ENCODE measurements around the gene DYDC2. TPM values are rescaled to one million over a fixed set of nuclear protein-coding genes. Genes with fewer than 3 reads are reported as not detected.

Gene DYDC2
- total and polyA plus RNA-seq, 4 experiments from 2014 or later = not detected

DNA sequence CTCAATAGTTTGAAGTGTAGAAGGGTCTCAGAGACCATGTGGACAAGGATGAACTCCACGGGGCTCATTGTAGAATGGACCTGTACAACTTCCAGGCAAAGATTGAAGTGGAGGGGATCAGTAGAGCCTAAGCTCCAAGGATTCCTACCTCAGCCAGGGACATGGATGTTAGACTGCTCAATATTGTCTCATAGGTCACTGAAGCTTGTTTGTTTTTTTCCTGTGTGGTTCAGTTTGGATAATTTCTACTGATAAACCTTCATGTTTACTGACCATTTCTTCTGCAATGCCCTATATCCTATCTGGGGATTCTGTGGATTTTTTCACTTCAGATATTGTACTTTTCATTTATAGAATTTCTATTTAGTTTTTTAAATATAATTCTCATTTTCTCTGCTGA is 8.9 kb downstream of the DYDC2 start:
- H3K27me3 ChIP-seq (ENCODE audit: insufficient read depth, low read length) = no peaks in the 10 kb centered on the region
- peaks cover 0 to 37% (median 25%) of the 10 kb centered on the region in 8 donors for H3K9me3 Mint-ChIP-seq
- H3K27ac ChIP-seq (ENCODE audit: low read depth, low read length) = no peak overlapping the region
- peaks cover 0 to 9% of the 10 kb centered on the region in 2 donors for H3K9me3 ChIP-seq (ENCODE audit: control insufficient read depth in 1 of 2, low read length in 2 of 2)
- intact Hi-C loops (cut with micrococcal nuclease) = no loop called here
- H3K4me3 Mint-ChIP-seq = no peak overlapping the region
- no peaks in the 10 kb centered on the region for H3K4me1 Mint-ChIP-seq
- no peaks in the 10 kb centered on the region for H3K36me3 ChIP-seq (ENCODE audit: insufficient read depth, low read length)
- no peak for DNase-seq
- ChIA-PET POLR2A (ENCODE audit: partially characterized antibody) (no interaction called here), CTCF (ENCODE audit: partially characterized antibody) (interaction anchor here (0.9 kb wide), 1 partner anchor 12 kb away, joined by 4 read pairs; no protein-coding TSS in a partner anchor)
- H3K27ac Mint-ChIP-seq = no peak overlapping the region
- H3K36me3 Mint-ChIP-seq = peaks cover 4 to 7% of the 10 kb centered on the region in 2 donors
- peaks cover 9 to 13% of the 10 kb centered on the region in 2 donors for H3K27me3 Mint-ChIP-seq
- no peak overlapping the region for H3K4me3 ChIP-seq (ENCODE audit: low read length in 2 of 2)
- H3K4me1 ChIP-seq (ENCODE audit: insufficient read depth, low read length) = no peaks in the 10 kb centered on the region

DNA sequence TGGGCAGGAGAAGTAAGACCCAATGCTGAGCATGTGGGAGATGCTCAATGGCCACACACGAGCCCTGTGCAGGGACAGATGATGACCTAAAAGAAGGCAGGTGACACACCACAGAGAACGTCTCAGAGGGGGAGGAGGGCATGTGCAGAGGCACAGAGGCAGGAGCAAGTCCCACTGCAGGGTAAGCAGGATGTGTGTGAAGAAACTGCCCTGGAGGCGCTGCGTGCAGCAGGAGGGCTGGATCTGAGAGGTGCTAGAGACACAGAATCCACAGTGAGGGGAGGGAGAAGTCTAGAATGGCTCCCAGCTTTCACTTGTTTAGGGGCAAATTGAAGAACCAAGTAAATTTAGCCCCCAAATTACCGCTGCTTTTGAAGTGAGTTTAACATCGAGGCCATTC is 14.9 kb downstream of the DYDC2 start:
- no peaks in the 10 kb centered on the region for H3K27me3 ChIP-seq (ENCODE audit: insufficient read depth, low read length)
- POLR2A ChIA-PET (ENCODE audit: partially characterized antibody) = no interaction called here
- H3K36me3 ChIP-seq (ENCODE audit: insufficient read depth, low read length) = no peaks in the 10 kb centered on the region
- Mint-ChIP-seq H3K4me1 (no peaks in the 10 kb centered on the region), H3K27ac (no peak overlapping the region), H3K27me3 (peaks cover 6 to 8% of the 10 kb centered on the region in 2 donors), H3K4me3 (no peak overlapping the region), H3K9me3 (peaks cover 0 to 32% (median 21%) of the 10 kb centered on the region in 8 donors), H3K36me3 (peaks cover 4 to 5% of the 10 kb centered on the region in 2 donors)
- no peak overlapping the region for H3K27ac ChIP-seq (ENCODE audit: low read depth, low read length)
- no peak overlapping the region for H3K4me3 ChIP-seq (ENCODE audit: low read length in 2 of 2)
- H3K9me3 ChIP-seq (ENCODE audit: control insufficient read depth in 1 of 2, low read length in 2 of 2) = peaks cover 0 to 6% of the 10 kb centered on the region in 2 donors
- DNase-seq = no peak
- intact Hi-C loops (cut with micrococcal nuclease) = loop anchor here (10.0 kb wide), 1 partner anchor 163 kb away; the partner anchor contains the start of gene SH2D4B
- H3K4me1 ChIP-seq (ENCODE audit: insufficient read depth, low read length) = no peaks in the 10 kb centered on the region
- CTCF ChIA-PET (ENCODE audit: partially characterized antibody) = interaction anchor here (1.1 kb wide), 1 partner anchor 9 kb away, joined by 3 read pairs; no protein-coding TSS in a partner anchor

DNA sequence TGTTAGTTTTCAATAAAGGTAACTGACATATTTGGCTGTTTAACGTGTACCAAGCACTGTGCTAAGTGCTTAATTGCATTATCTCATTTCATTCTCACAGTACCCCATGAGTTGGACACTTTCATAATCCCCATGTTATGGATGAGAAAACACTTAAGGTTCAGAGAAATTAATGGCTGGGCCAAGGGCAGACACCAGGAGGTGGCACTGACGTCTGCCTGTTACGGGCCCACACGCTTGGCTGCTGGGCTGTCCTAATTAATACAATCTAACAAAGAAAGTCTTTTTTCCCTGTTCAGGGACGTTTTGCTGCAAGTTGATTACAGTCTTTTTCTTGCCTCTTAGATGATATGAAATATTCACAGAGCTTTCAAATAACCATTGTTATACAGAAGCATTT is 16.1 kb downstream of the DYDC2 start:
- intact Hi-C loops (cut with micrococcal nuclease) = loop anchor here (10.0 kb wide), 1 partner anchor 162 kb away; the partner anchor contains the start of gene SH2D4B
- H3K4me3 ChIP-seq (ENCODE audit: low read length in 2 of 2) = no peak overlapping the region
- peaks cover 5 to 8% of the 10 kb centered on the region in 2 donors for H3K27me3 Mint-ChIP-seq
- no peaks in the 10 kb centered on the region for H3K36me3 ChIP-seq (ENCODE audit: insufficient read depth, low read length)
- H3K4me3 Mint-ChIP-seq = no peak overlapping the region
- no peaks in the 10 kb centered on the region for H3K4me1 ChIP-seq (ENCODE audit: insufficient read depth, low read length)
- H3K27ac ChIP-seq (ENCODE audit: low read depth, low read length) = no peak overlapping the region
- H3K9me3 Mint-ChIP-seq = peaks cover 0 to 20% (median 10%) of the 10 kb centered on the region in 8 donors
- POLR2A ChIA-PET (ENCODE audit: partially characterized antibody) = no interaction called here
- H3K4me1 Mint-ChIP-seq = peaks cover 0 to 2% (median under 1%) of the 10 kb centered on the region in 4 donors
- peaks cover 3 to 4% of the 10 kb centered on the region in 2 donors for H3K36me3 Mint-ChIP-seq
- H3K27me3 ChIP-seq (ENCODE audit: insufficient read depth, low read length) = no peaks in the 10 kb centered on the region
- H3K9me3 ChIP-seq (ENCODE audit: control insufficient read depth in 1 of 2, low read length in 2 of 2) = peaks cover 0 to 3% of the 10 kb centered on the region in 2 donors
- no peak overlapping the region for H3K27ac Mint-ChIP-seq
- CTCF ChIA-PET (ENCODE audit: partially characterized antibody) = interaction anchor here (1.5 to 1.7 kb wide), 2 partner anchors 10 to 12 kb away, joined by 5 to 6 read pairs; no protein-coding TSS in a partner anchor
- no peak for DNase-seq

DNA sequence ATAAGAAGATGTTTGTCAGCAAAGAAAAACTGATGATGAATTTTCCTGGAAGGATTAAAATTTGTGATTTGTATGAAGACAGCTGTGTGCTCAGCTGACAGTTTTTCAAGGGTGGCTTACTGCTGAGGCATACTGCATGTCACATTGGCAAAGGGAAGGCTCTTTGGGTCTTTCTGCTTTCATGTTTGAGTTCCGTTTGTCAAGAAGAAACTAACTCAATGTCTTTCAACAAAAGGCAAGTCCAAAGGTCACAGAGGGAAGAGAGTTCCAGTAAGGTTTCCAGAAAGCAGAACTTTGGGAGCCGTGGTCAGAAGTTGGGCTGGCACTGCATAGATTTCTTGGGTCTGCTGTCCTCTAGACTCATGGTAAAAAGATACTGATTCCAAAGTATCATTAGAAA is 16.9 kb downstream of the DYDC2 start:
- H3K4me1 ChIP-seq (ENCODE audit: insufficient read depth, low read length) = peaks cover 4% of the 10 kb centered on the region
- H3K27ac ChIP-seq (ENCODE audit: low read depth, low read length) = no peak overlapping the region
- H3K9me3 Mint-ChIP-seq = peaks cover 0 to 12% (median 2%) of the 10 kb centered on the region in 8 donors
- POLR2A ChIA-PET (ENCODE audit: partially characterized antibody) = interaction anchor here (0.6 kb wide), 1 partner anchor 186 kb away, joined by 3 read pairs; no protein-coding TSS in a partner anchor
- no peak overlapping the region for H3K4me3 Mint-ChIP-seq
- H3K36me3 Mint-ChIP-seq = no peaks in the 10 kb centered on the region
- no peak overlapping the region for H3K27ac Mint-ChIP-seq
- peaks cover 5% of the 10 kb centered on the region in 2 donors for H3K27me3 Mint-ChIP-seq
- peaks cover 2 to 11% (median 6%) of the 10 kb centered on the region in 4 donors for H3K4me1 Mint-ChIP-seq
- no peak overlapping the region for H3K4me3 ChIP-seq (ENCODE audit: low read length in 2 of 2)
- no peaks in the 10 kb centered on the region for H3K36me3 ChIP-seq (ENCODE audit: insufficient read depth, low read length)
- DNase-seq = no peak
- CTCF ChIA-PET (ENCODE audit: partially characterized antibody) = interaction anchor here (1.5 to 1.7 kb wide), 2 partner anchors 9 to 11 kb away, joined by 5 to 6 read pairs; no protein-coding TSS in a partner anchor
- H3K27me3 ChIP-seq (ENCODE audit: insufficient read depth, low read length) = no peaks in the 10 kb centered on the region
- no peaks in the 10 kb centered on the region for H3K9me3 ChIP-seq (ENCODE audit: control insufficient read depth in 1 of 2, low read length in 2 of 2)
- intact Hi-C loops (cut with micrococcal nuclease) = loop anchor here (10.0 kb wide), 1 partner anchor 161 kb away; the partner anchor contains the start of gene SH2D4B

GRCh38 chr10:80379701-80380100 is 23.1 kb downstream of the DYDC2 start:
- CTCF ChIA-PET (ENCODE audit: partially characterized antibody) = interaction anchor here (0.7 to 10.3 kb wide), 5 partner anchors 17 to 205 kb away, joined by 3 to 118 read pairs (median 4); no protein-coding TSS in a partner anchor
- H3K4me3 ChIP-seq (ENCODE audit: low read length in 2 of 2) = no peak overlapping the region

GRCh38 chr10:80380185-80380584 is 23.6 kb downstream of the DYDC2 start:
- Histone ChIP-seq H3K9me3 (ENCODE audit: control insufficient read depth in 1 of 2, low read length in 2 of 2) (no peaks in the 10 kb centered on the region), H3K4me1 (ENCODE audit: insufficient read depth, low read length) (peaks cover 11% of the 10 kb centered on the region), H3K36me3 (ENCODE audit: insufficient read depth, low read length) (no peaks in the 10 kb centered on the region), H3K27ac (ENCODE audit: low read depth, low read length) (no peak overlapping the region), H3K27me3 (ENCODE audit: insufficient read depth, low read length) (no peaks in the 10 kb centered on the region), H3K4me3 (ENCODE audit: low read length in 2 of 2) (no peak overlapping the region)
- peaks cover 0 to 6% of the 10 kb centered on the region in 2 donors for H3K27me3 Mint-ChIP-seq
- DNase-seq = no peak
- no peaks in the 10 kb centered on the region for H3K36me3 Mint-ChIP-seq
- intact Hi-C loops (cut with micrococcal nuclease) = loop anchor here (10.0 kb wide), 2 partner anchors 215 to 285 kb away; no protein-coding TSS in a partner anchor
- H3K4me1 Mint-ChIP-seq = peaks cover 7 to 20% (median 14%) of the 10 kb centered on the region in 4 donors
- CTCF ChIA-PET (ENCODE audit: partially characterized antibody) = interaction anchor here (0.7 to 10.3 kb wide), 6 partner anchors 27 to 283 kb away, joined by 3 to 118 read pairs (median 4); no protein-coding TSS in a partner anchor
- POLR2A ChIA-PET (ENCODE audit: partially characterized antibody) = no interaction called here
- no peak overlapping the region for H3K27ac Mint-ChIP-seq
- no peak overlapping the region for H3K4me3 Mint-ChIP-seq
- H3K9me3 Mint-ChIP-seq = no peaks in the 10 kb centered on the region

More at GRCh38 chr10:80379701-80380100, 23.1 kb downstream of the DYDC2 start:
- Histone ChIP-seq H3K4me1 (ENCODE audit: insufficient read depth, low read length) (peaks cover 11% of the 10 kb centered on the region), H3K27me3 (ENCODE audit: insufficient read depth, low read length) (no peaks in the 10 kb centered on the region), H3K9me3 (ENCODE audit: control insufficient read depth in 1 of 2, low read length in 2 of 2) (no peaks in the 10 kb centered on the region), H3K36me3 (ENCODE audit: insufficient read depth, low read length) (no peaks in the 10 kb centered on the region), H3K27ac (ENCODE audit: low read depth, low read length) (no peak overlapping the region)
- no peak for DNase-seq
- H3K27ac Mint-ChIP-seq = no peak overlapping the region
- H3K4me1 Mint-ChIP-seq = peaks cover 7 to 20% (median 14%) of the 10 kb centered on the region in 4 donors
- intact Hi-C loops (cut with micrococcal nuclease) = loop anchor here (2.0 to 10.0 kb wide), 5 partner anchors 155 to 639 kb away; partner anchors contain the start of gene SH2D4B
- H3K36me3 Mint-ChIP-seq = no peaks in the 10 kb centered on the region
- POLR2A ChIA-PET (ENCODE audit: partially characterized antibody) = no interaction called here
- H3K27me3 Mint-ChIP-seq = peaks cover 0 to 6% of the 10 kb centered on the region in 2 donors
- no peak overlapping the region for H3K4me3 Mint-ChIP-seq
- no peaks in the 10 kb centered on the region for H3K9me3 Mint-ChIP-seq

- intact Hi-C loops (cut with micrococcal nuclease) = loop anchor here (1.0 to 10.0 kb wide), 4 partner anchors 60 to 316 kb away; no protein-coding TSS in a partner anchor
- H3K36me3 Mint-ChIP-seq = no peaks in the 10 kb centered on the region
- CTCF ChIA-PET (ENCODE audit: partially characterized antibody) = interaction anchor here (0.6 to 10.3 kb wide), 12 partner anchors 10 to 542 kb away, joined by 3 to 118 read pairs (median 4); partner anchors contain the start of gene PRXL2A
- DNase-seq = peak in 4 of 5 donors; percentile 50 to 69 (median 62)
- H3K27ac ChIP-seq (ENCODE audit: low read depth, low read length) = no peak overlapping the region
- H3K27ac Mint-ChIP-seq = peak overlapping the region in 3 of 7 donors; percentile 2 to 83 (median 2)
- no peak overlapping the region for H3K4me3 Mint-ChIP-seq
- H3K4me1 Mint-ChIP-seq = peaks cover 7 to 15% (median 12%) of the 10 kb centered on the region in 4 donors
- H3K36me3 ChIP-seq (ENCODE audit: insufficient read depth, low read length) = no peaks in the 10 kb centered on the region
- no peaks in the 10 kb centered on the region for H3K9me3 ChIP-seq (ENCODE audit: control insufficient read depth in 1 of 2, low read length in 2 of 2)
- peaks cover 11% of the 10 kb centered on the region for H3K4me1 ChIP-seq (ENCODE audit: insufficient read depth, low read length)
- POLR2A ChIA-PET (ENCODE audit: partially characterized antibody) = interaction anchor here (1.0 kb wide), 2 partner anchors 8 to 123 kb away, joined by 3 read pairs; no protein-coding TSS in a partner anchor
- H3K27me3 Mint-ChIP-seq = peaks cover 0 to 6% of the 10 kb centered on the region in 2 donors
- no peaks in the 10 kb centered on the region for H3K9me3 Mint-ChIP-seq
- no peak overlapping the region for H3K4me3 ChIP-seq (ENCODE audit: low read length in 2 of 2)
- no peaks in the 10 kb centered on the region for H3K27me3 ChIP-seq (ENCODE audit: insufficient read depth, low read length)
Measured at GRCh38 chr10:80382989-80383388, 26.4 kb downstream of the DYDC2 start.
